Endothelial cell of umbilical vein (primary cell): ENCODE data around the gene POFUT2. TPM values are rescaled to one million over a fixed set of nuclear protein-coding genes. Genes with fewer than 3 reads are reported as not detected.

Experiments used
- Bru-seq: library from RNA; stranded (reverse); fragments of 400-500 nt; gene quantifications from one replicate; lab custom pipeline; 2021; lab: Mats Ljungman, UMichigan
- BruChase-seq, 2 experiments: library from RNA; stranded (reverse); fragments of 400-500 nt; gene quantifications; one replicate each; lab custom pipeline; 2021; lab: Mats Ljungman, UMichigan
- BruUV-seq: library from RNA; stranded (reverse); fragments of 400-500 nt; replicated peaks from 2 replicates; lab custom pipeline; 2021; lab: Mats Ljungman, UMichigan
- CTCF ChIA-PET: fragments of 300-600, 350-600 bp; sonication (Branson Sonifier 250); formaldehyde crosslinking; loops from one replicate; lab custom pipeline; 2021; ENCODE audit warnings: antibody characterized with exemption, inconsistent platforms; lab: Charles Lee
- POLR2A ChIA-PET: fragments of 300-600, 350-600 bp; sonication (Branson Sonifier 250); formaldehyde crosslinking; loops from one replicate; lab custom pipeline; 2021; ENCODE audit warnings: antibody characterized with exemption, inconsistent platforms; lab: Charles Lee
- DNase-seq: peaks from one replicate; pipeline ENCODE4 v3.0.0-alpha.2; 2011; ENCODE audit warnings: low read depth, low spot score
- FAIRE-seq: peaks from 2 replicates; lab custom pipeline; 2011; peaks lifted over from hg19 to GRCh38; lab: Jason Lieb, UNC
- H2AFZ ChIP-seq: 2 replicates; pipeline ENCODE4 v1.6.0; 2012; ENCODE audit warnings: low read depth, low read length, control low read depth, inconsistent platforms
- H3K27ac ChIP-seq: 2 replicates; pipeline ENCODE4 v1.5.1; 2011; ENCODE audit warnings: low read depth, mild to moderate bottlenecking, control low read depth, low read length, moderate library complexity; ENCODE audit not compliant: insufficient read depth
- H3K27me3 ChIP-seq, 2 experiments: 2 replicates each; pipeline versions ENCODE4 v1.6.0 to v1.6.1; 2011; ENCODE audit warnings: low read length in 2 of 2, mixed read lengths in 1 of 2; ENCODE audit not compliant: control insufficient read depth in 2 of 2, insufficient read depth in 2 of 2
- H3K36me3 ChIP-seq, 2 experiments: 2 replicates in 1 of 2; 3 replicates in 1 of 2; pipeline ENCODE4 v1.5.1; 2011; ENCODE audit warnings: low read length in 2 of 2, mild to moderate bottlenecking in 1 of 2, moderate library complexity in 1 of 2; ENCODE audit not compliant: control insufficient read depth in 2 of 2, insufficient read depth in 2 of 2; ENCODE audit errors: extremely low read depth in 1 of 2
- H3K4me1 ChIP-seq: 3 replicates; pipeline ENCODE4 v1.5.1; 2011; ENCODE audit warnings: mild to moderate bottlenecking, low read length; ENCODE audit not compliant: control insufficient read depth, insufficient read depth; ENCODE audit errors: extremely low read depth
- H3K4me2 ChIP-seq: 2 replicates; pipeline ENCODE4 v1.6.1; 2011; ENCODE audit warnings: low read length, control low read depth, mixed read lengths; ENCODE audit not compliant: insufficient read depth
- H3K4me3 ChIP-seq, 3 experiments: fragments of 200-600 bp in 1 of 3; sonication (generic), shearing (Covaris generic) in 1 of 3; replicated peaks in 1 of 3; 2 replicates each; pipeline ENCODE4 v1.5.1; 2011 to 2016; ENCODE audit warnings: control low read depth in 3 of 3, low read length in 3 of 3, mild to moderate bottlenecking in 2 of 3, inconsistent platforms in 1 of 3, low read depth in 1 of 3, moderate library complexity in 1 of 3; ENCODE audit not compliant: insufficient read depth in 1 of 3
- H3K79me2 ChIP-seq: 2 replicates; pipeline ENCODE4 v1.6.0; 2012; ENCODE audit warnings: low read length, inconsistent platforms; ENCODE audit not compliant: control insufficient read depth, insufficient read depth
- H3K9ac ChIP-seq: replicated peaks from 2 replicates; pipeline ENCODE3; 2011; ENCODE audit warnings: low read length, control low read depth; ENCODE audit not compliant: insufficient read depth; ENCODE audit errors: extremely low read depth
- H3K9me1 ChIP-seq: replicated peaks from 3 replicates; pipeline ENCODE4 v1.6.0; 2011; ENCODE audit warnings: mild to moderate bottlenecking, low read length; ENCODE audit not compliant: control insufficient read depth, insufficient read depth; ENCODE audit errors: extremely low read depth
- H3K9me3 ChIP-seq: replicated peaks from 2 replicates; pipeline ENCODE4 v1.5.1; 2012; ENCODE audit warnings: low read length, inconsistent platforms; ENCODE audit not compliant: control insufficient read depth, insufficient read depth
- H4K20me1 ChIP-seq: replicated peaks from 2 replicates; pipeline ENCODE3; 2011; ENCODE audit warnings: mild to moderate bottlenecking, low read length; ENCODE audit not compliant: control insufficient read depth, insufficient read depth; ENCODE audit errors: extremely low read depth
- EZH2 ChIP-seq: IDR thresholded peaks from 2 replicates; pipeline ENCODE4 v1.6.1; 2012; ENCODE audit warnings: borderline replicate concordance, low read depth, mild to moderate bottlenecking, moderate library complexity, low read length, inconsistent platforms; ENCODE audit not compliant: severe bottlenecking
- FOS ChIP-seq: IDR thresholded peaks from 2 replicates; pipeline ENCODE4 v1.6.1; 2011; ENCODE audit warnings: mild to moderate bottlenecking, low read length, moderate library complexity, borderline replicate concordance; ENCODE audit not compliant: insufficient read depth
- GATA2 ChIP-seq: IDR thresholded peaks from 2 replicates; pipeline ENCODE4 v1.7.0; 2011; ENCODE audit warnings: low read depth, mild to moderate bottlenecking, moderate library complexity, mixed read lengths, low read length; ENCODE audit not compliant: insufficient read length, insufficient read depth
- JUN ChIP-seq: IDR thresholded peaks from 2 replicates; pipeline ENCODE4 v1.6.1; 2011; ENCODE audit warnings: borderline replicate concordance, low read depth; ENCODE audit not compliant: insufficient read length, insufficient read depth
- MYC ChIP-seq: IDR thresholded peaks from one replicate; pipeline ENCODE4 v1.6.1; 2011; ENCODE audit warnings: mild to moderate bottlenecking, low read depth, low read length
- POLR2A ChIP-seq: IDR thresholded peaks from 2 replicates; pipeline ENCODE4 v1.6.1; 2012; ENCODE audit warnings: low read depth, mild to moderate bottlenecking, control low read depth, low read length
- POLR2AphosphoS5 ChIP-seq: IDR thresholded peaks from 2 replicates; pipeline ENCODE4 v1.6.1; 2012; ENCODE audit warnings: low read depth, mild to moderate bottlenecking, control low read depth, low read length, moderate library complexity; ENCODE audit not compliant: insufficient read depth
- dilution Hi-C: fragments of 300-500 bp; cut with MboI; formaldehyde crosslinking; loops from one replicate; pipeline ENCODE4 v1.15.0; 2019; ENCODE audit warnings: low sequenced_read_pairs; ENCODE audit not compliant: extremely low pct_ligation_motif_present
- intact Hi-C: fragments of 100-400 bp; cut with micrococcal nuclease; formaldehyde crosslinking; loops from one replicate; pipeline ENCODE4 v1.10.0; 2022
- long read RNA-seq: library from polyadenylated mRNA; stranded (forward); transcript quantifications from one replicate; pipeline ENCODE4 v2.0.0, GENCODE V29; 2021
- polyA minus RNA-seq, 3 experiments: library from RNA; depleted of rRNA, polyadenylated mRNA; stranded (reverse); fragments of >200 nt; gene quantifications; 1 replicate in 1 of 3; 2 replicates in 2 of 3; pipeline ENCODE4 v1.2.3, GENCODE V29; 2011
- polyA plus RNA-seq, 4 experiments: library from polyadenylated mRNA; depleted of rRNA in 3 of 4; stranded (reverse) in 3 of 4; unstranded in 1 of 4; fragments of >200 nt; gene quantifications; 2 replicates each; pipeline versions ENCODE4 v1.2.1 to v1.2.3, GENCODE V29; 2011 to 2012; ENCODE audit warnings: missing spikeins in 1 of 4
- total RNA-seq: library from RNA; stranded (reverse); gene quantifications from 2 replicates; pipeline ENCODE4 v1.2.3, GENCODE V29; 2021
- TF ChIP-seq, protein P1 (sequence below): IDR thresholded peaks from 2 replicates; pipeline ENCODE4 v1.6.1; 2011; ENCODE audit not compliant: insufficient read depth, insufficient read length
- TF ChIP-seq, protein P2 (sequence below), 2 donors: IDR thresholded peaks; 1 replicate in 1 of 2; 2 replicates in 1 of 2; pipeline ENCODE4 v1.5.1; 2011; ENCODE audit warnings: low read length in 2 of 2, mild to moderate bottlenecking in 2 of 2, moderate library complexity in 2 of 2, control low read depth in 1 of 2, inconsistent platforms in 1 of 2, low read depth in 1 of 2; ENCODE audit not compliant: insufficient read depth in 1 of 2; ENCODE audit errors: extremely low read depth in 1 of 2

The POFUT2 gene, protein sequence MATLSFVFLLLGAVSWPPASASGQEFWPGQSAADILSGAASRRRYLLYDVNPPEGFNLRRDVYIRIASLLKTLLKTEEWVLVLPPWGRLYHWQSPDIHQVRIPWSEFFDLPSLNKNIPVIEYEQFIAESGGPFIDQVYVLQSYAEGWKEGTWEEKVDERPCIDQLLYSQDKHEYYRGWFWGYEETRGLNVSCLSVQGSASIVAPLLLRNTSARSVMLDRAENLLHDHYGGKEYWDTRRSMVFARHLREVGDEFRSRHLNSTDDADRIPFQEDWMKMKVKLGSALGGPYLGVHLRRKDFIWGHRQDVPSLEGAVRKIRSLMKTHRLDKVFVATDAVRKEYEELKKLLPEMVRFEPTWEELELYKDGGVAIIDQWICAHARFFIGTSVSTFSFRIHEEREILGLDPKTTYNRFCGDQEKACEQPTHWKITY
- total RNA-seq = 47.5 and 48.9 TPM in 2 replicates
- 29.6 and 30.7 TPM in 2 replicates for polyA plus RNA-seq
- 23.4 and 24.8 TPM in 2 replicates for polyA plus RNA-seq (2011; cell fraction: cytosol; rRNA removed)
- 111 and 122 TPM in 2 replicates for polyA plus RNA-seq (2011; cell fraction: nucleus; rRNA removed)
- polyA plus RNA-seq (2012) = 34.1 and 48.5 TPM in 2 replicates
- 22.6 and 24.2 TPM in 2 replicates for polyA minus RNA-seq
- polyA minus RNA-seq (2011; cell fraction: cytosol; rRNA and poly(A)+ RNA removed) = 1.6 TPM
- polyA minus RNA-seq (2011; cell fraction: nucleus; rRNA and poly(A)+ RNA removed) = 33.7 and 49.5 TPM in 2 replicates
- percentile 68 among the genes with signal in this experiment for Bru-seq, nascent RNA
- BruChase-seq, experiment 1, labeled RNA remaining after a 6-hour chase = percentile 83 among the genes with signal in this experiment
- BruChase-seq, experiment 2, labeled RNA remaining after a 2-hour chase = percentile 82 among the genes with signal in this experiment
- long read RNA-seq, transcript POFUT2-203 (9 exons, 2,871 nt) = major isoform, 48 of 130 reads
- long read RNA-seq, partial matches to known transcripts = 1 of 130 reads
- long read RNA-seq, other reads (novel, unspliced or antisense) = 76 of 130 reads

DNA sequence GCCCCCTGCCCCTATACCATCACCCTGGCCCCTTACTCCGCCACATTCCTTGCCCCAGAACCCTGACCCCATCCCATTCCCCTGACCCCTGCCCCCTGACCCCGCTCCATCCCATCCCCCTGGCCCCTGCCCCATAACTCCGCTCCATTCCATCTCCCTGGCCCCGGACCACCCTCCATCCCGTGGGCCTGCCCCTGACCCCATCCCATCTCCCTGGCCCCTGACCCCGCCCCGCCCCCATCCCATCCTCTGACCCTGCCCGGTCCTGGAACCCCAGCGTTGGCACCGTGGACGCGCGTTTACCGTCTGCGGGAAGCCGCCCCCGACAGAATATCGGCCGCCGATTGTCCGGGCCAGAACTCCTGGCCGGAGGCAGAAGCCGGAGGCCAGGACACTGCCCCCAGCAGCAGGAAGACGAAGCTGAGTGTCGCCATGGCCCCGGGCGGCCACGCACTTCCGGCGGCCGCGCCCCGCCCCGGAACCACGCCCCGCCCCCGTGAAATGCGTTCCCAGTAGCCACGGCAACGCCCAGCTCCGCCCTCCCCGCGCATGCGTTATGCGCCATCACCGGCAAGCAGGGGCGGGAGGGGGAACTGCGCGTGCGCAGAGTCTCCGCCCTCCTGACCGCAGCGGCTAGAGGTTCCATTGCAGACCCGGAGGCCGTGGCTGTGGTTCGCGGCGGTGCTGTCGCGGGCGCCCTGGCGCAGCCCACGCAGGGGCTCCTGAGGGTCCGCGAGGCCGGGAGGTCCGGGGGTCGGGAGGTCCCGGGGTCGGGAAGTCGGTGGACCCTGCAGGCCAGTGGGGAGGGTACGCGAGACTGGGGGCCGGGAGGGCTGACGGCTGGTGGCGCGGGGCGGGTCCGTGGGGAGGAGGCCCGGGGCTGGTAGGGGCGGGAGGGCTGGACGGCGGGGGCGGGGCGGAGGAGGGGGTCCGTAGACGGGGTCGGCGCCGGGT is at the start of gene POFUT2:
Gene POFUT2, minus strand, starts transcription at position 458 of the 954 bp plus-strand sequence. Its CDS starts 24 bp downstream, at position 434.
- POLR2A ChIA-PET = interaction anchor here (0.7 to 1.0 kb wide), 4 partner anchors 29 to 370 kb away, joined by 3 to 9 read pairs (median 7); no protein-coding TSS in a partner anchor
- intact Hi-C loops = loop anchor here (1.0 to 5.0 kb wide), 3 partner anchors 150 to 340 kb away; no protein-coding TSS in a partner anchor
- FAIRE-seq = peak; percentile 94

More for the DNA sequence above, at the start of gene POFUT2:
- peaks cover 14% of the 10 kb centered on the region for H3K79me2 ChIP-seq
- CTCF ChIA-PET = interaction anchor here (0.5 to 6.6 kb wide), 12 partner anchors 17 to 280 kb away, joined by 3 to 137 read pairs (median 4); no protein-coding TSS in a partner anchor
- H3K4me2 ChIP-seq = peak within 1 kb of the TSS; percentile 65
- H3K9me1 ChIP-seq = no peaks in the 10 kb centered on the region
- dilution Hi-C loops = no loop called here
- no peaks in the 10 kb centered on the region for H4K20me1 ChIP-seq
- peak within 1 kb of the TSS; percentile 39 for H2AFZ ChIP-seq
- peaks cover 20% of the 10 kb centered on the region for H3K4me1 ChIP-seq
- DNase-seq = peak; percentile 97
- peak within 1 kb of the TSS; percentile 69 for H3K9ac ChIP-seq
- H3K36me3 ChIP-seq = peaks cover 8 to 21% of the 10 kb centered on the region in 2 experiments
- peak within 1 kb of the TSS; percentile 56 for H3K27ac ChIP-seq
- no peaks in the 10 kb centered on the region for H3K27me3 ChIP-seq
- TF ChIP-seq JUN = no peak
- peak; percentile 86 for TF ChIP-seq POLR2AphosphoS5
- peak; percentile 89 for TF ChIP-seq POLR2A
- TF ChIP-seq EZH2 = no peak
- TF ChIP-seq, protein P1, sequence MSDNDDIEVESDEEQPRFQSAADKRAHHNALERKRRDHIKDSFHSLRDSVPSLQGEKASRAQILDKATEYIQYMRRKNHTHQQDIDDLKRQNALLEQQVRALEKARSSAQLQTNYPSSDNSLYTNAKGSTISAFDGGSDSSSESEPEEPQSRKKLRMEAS = peak; percentile 71
- TF ChIP-seq, protein P2, sequence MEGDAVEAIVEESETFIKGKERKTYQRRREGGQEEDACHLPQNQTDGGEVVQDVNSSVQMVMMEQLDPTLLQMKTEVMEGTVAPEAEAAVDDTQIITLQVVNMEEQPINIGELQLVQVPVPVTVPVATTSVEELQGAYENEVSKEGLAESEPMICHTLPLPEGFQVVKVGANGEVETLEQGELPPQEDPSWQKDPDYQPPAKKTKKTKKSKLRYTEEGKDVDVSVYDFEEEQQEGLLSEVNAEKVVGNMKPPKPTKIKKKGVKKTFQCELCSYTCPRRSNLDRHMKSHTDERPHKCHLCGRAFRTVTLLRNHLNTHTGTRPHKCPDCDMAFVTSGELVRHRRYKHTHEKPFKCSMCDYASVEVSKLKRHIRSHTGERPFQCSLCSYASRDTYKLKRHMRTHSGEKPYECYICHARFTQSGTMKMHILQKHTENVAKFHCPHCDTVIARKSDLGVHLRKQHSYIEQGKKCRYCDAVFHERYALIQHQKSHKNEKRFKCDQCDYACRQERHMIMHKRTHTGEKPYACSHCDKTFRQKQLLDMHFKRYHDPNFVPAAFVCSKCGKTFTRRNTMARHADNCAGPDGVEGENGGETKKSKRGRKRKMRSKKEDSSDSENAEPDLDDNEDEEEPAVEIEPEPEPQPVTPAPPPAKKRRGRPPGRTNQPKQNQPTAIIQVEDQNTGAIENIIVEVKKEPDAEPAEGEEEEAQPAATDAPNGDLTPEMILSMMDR (IDR thresholded peaks at IDR 0.05; ENCODE audit: extremely low read depth in 1 of 2, insufficient read depth in 1 of 2, low read depth in 1 of 2, low read length in 2 of 2) = peak in 1 of 2 donors; percentile 2
- TF ChIP-seq MYC = no peak
- no peak for TF ChIP-seq FOS
- no peak for TF ChIP-seq GATA2
- peak within 1 kb of the TSS; percentile 67 to 93 (median 79) for H3K4me3 ChIP-seq
- no TSS peak for BruUV-seq
- no peaks in the 10 kb centered on the region for H3K9me3 ChIP-seq
